Stimulated activated CD4-positive, alpha-beta T cell treated with anti-CD3 and anti-CD28 coated beads, Interleukin-2, amount 100 ng/mL, for 48 hours (primary cell): ENCODE results near the gene GIPC2.
A peak's percentile ranks its signal among the peaks of the same experiment; 100 is the strongest.
"Not testable (repeated sequence)": the region's sequence is repeated elsewhere in the genome, so short reads cannot be mapped to it uniquely, and the experiment has no call there.

ENCODE experiments used
- DNase-seq, 2 donors: peaks; one replicate each; pipeline ENCODE4 v3.0.0-alpha.2; 2020

GIPC2 gene

DNA sequence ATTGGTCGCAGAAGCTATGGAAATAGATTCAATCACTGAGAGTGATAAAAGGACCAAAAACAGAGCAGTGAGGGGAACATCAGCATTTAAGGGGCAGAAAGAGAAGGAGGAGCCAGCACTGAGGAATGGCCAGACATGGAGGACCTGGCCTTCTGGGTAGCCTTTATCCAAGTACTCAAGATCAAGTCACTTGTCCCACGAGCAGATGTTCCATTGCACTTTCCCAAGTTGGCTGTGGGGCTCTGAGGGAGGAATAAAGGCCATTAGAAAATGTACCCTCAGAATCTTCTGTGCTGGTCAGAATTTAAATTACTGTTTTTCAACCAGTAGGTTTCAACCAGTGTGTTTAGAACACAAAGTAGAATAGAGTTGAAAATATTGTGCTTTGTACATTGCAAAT, 55.3 kb downstream of the GIPC2 start:
- DNase-seq: no peak

DNA sequence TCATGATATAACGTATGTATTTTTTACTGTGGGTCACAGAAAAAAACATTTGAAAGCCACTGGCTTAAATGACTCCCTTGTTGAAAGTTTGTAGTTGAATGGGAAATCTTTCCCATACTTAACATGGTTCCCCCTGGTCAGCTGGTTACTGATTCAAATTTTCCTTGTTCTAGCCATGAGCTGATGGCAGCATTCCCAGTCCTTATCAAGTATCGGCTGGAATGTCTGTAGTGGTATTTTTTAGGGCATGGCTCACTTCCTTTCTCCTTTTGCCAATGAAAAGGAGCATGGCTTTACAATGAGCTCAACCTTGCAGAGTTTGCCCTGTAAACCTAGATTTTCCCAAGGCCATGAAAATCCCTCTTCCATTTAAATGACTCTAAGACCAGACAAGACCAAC, 55.7 kb downstream of the GIPC2 start:
- no peak for DNase-seq

DNA sequence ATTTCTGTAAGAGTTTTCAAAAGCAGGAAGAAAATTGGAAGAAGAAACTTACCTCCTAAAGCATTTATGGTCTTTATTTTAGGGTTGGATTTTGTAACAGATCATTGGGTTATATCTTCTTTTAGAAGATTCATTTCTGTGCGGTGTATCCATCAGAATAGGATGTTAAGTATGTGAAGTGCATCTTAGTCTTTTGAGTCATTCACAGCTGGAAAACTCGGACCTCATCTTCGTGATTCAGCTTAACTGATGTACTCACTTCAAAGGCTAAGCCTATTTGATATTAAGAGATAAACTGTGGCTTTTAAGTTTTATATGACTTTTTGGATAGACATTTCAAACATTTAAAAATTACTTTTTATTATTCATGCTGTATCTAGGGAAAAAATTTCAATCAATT, 56.3 kb downstream of the GIPC2 start:
- DNase-seq: no peak

- no peak for DNase-seq
Observed at GRCh38 chr1:78102916-78103315, 57.1 kb downstream of the GIPC2 start.

- DNase-seq: no peak
Observed at GRCh38 chr1:78104322-78104721, 58.6 kb downstream of the GIPC2 start.

DNA sequence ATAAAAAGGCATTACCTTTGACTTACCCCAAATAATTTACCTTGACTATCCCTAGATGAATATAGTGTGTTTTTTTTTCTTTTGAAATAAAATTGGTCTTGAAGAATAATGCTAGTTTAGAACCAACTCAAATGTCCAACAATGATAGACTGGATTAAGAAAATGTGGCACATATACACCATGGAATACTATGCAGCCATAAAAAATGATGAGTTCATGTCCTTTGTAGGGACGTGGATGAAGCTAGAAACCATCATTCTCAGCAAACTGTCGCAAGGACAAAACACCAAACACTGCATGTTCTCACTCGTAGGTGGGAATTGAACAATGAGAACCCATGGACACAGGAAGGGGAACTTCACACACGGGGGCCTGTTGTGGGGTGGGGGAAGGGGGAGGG, 63.9 kb downstream of the GIPC2 start:
- not testable (repeated sequence) for DNase-seq

- no peak for DNase-seq
Observed at GRCh38 chr1:78113156-78113916, 67.6 kb downstream of the GIPC2 start.

- peak; percentile 48 to 59 for DNase-seq
Observed at GRCh38 chr1:78114034-78114956, 68.5 kb downstream of the GIPC2 start.

DNA sequence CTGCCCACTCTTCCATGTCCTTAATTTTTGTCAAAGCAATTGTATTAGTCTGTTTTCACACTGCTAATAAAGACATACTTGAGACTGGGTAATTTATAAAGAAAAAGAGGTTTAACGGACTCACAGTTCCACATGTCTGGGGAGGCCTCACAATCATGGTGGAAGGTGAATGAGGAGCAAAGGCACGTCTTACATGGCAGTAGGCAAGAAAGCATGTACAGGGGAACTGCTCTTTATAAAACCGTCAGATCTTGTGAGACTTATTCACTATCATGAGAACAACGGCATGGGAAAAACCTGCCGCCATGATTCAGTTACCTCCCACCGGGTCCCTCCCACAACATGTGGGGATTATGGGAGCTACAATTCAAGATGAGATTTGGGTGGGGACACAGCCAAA, 74.7 kb downstream of the GIPC2 start:
- DNase-seq: not testable (repeated sequence)

DNA sequence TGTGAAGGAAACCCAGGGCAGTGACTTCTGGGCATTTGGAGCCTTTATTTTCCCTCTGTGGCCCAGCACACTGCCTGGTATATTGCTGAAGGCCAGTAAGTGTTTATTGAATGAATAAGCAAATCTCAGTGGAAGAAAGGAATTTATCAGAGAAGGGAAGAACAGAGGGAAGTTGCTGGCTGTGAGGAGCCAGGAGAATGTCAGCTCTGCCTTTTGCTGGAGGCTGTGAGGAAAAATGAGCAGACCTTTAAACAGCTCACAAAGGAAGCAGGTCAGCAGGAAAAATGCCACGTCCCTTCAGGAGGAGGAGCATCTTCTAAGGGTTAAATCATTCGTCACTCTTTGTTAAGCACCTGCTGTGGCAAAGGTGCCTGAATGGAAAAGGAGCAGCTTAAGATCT, 75.9 kb downstream of the GIPC2 start:
- no peak for DNase-seq

- no peak for DNase-seq
Observed at GRCh38 chr1:78122389-78122788, 76.6 kb downstream of the GIPC2 start.

DNA sequence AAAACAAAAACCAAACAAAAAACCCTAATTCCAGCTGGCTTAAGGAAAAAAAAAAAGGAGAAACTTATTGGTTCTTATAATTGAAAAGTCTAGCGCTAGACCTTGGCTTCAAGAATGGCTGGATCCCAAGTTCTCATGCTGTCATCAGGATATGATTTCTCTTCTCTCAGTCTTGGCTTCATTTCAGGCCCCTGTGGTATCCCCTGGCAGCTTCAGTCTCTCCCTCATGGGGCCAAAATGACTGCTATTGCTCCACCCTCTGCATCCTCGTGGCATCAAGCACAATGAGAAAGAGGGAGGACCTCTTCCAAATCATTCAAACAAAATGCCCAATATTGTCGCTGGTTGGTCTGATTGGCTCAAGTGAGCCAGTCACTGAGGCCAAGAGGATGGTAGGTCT, 80.7 kb downstream of the GIPC2 start:
- no peak for DNase-seq

DNA sequence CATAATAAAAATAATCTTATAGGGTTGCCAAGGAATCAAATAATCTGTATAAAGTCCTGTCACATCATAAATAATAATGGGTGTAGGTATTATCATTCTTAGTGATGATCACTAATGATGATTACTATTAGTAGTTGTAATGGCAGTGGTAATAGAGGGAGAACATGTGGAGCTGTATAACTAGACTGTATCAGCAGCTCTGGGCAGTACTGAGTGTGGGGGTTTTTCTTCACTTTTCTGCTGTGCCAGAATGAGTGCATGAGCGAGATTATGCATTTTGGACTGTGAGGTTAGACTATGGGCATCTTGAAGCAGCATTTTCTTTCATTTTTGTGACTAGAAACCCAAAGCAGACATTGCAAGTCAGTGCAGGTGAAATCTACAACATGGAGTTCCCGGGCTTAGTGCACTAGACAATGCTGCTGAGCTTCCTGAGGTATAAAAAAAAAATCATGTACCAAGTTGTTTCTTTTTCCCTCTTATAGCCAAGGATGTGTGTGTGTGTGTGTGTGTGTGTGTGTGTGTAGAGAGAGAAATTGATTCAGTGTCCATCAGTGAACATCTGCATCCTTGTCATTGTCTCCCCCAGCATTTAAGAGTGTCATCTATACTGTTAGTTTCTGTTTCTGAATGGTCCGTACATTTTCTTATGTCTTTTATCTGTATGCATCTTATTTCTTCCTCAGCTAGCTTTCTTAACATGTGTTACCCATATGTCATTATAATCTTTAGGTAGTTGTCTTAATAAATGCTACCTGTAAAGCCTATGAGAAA, 86.6 kb downstream of the GIPC2 start:
- DNase-seq: no peak

- DNase-seq: no peak
Observed at GRCh38 chr1:78132948-78133322, 87.2 kb downstream of the GIPC2 start.

DNA sequence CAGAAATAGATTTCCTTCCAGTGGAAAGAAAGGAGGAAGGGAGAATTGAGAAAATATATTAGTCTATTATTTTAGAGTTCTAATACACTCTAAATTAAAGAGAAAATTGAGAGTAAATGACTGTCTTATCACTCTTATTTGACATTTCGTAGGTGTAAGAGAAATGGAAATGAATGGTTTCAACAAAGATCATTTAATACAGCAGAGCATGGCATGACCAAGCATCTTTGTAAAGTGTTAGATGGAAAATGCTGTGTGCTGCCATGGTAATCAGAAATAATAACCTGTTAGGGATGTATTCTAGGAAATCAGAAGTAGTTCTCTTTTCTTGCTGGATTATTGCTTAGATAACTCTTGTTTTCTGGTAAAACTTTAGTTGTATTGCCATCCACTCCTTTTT, 90.9 kb downstream of the GIPC2 start:
- DNase-seq: no peak

- DNase-seq: no peak
Observed at GRCh38 chr1:78141531-78142231, 95.9 kb downstream of the GIPC2 start.

DNA sequence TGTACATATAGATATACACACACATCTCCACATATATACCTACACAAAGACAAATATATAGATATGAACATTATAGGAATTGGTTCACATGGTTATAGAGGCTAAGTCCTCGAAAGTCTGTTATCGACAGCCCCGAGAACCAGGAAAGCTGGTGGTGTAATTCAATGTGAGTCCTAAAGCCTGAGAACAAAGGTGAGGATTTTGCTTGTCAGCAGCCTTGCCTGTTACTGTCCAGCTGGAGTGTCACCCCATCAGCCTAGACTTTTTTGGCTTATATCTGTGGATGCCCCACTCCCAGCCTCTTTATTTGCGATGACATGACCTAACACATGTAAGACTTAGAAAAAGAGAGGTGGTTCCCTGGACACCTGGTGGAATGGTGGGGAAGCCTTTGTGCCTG, 97.0 kb downstream of the GIPC2 start:
- DNase-seq: no peak

DNA sequence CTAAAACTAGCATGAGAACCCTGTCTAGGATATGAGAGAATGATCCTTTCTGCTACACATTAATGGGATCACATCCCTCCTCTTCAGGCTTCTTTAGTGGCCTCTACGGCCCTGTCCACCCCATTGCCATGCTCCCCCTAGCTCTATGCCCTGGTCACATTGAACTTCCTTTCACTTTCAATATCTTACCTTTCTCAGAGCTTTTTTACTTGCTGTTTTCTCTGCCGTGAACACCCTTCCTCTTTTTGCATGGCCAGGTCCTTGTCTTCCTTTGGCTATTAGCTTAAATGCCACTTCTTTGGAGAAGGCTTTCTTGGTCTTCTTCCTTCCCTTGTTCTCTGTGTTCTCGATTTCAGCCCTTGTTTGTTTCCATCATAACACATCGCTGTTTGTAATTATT, 97.4 kb downstream of the GIPC2 start:
- DNase-seq: no peak

- no peak for DNase-seq
Observed at GRCh38 chr1:78143673-78144072, 97.9 kb downstream of the GIPC2 start.

DNA sequence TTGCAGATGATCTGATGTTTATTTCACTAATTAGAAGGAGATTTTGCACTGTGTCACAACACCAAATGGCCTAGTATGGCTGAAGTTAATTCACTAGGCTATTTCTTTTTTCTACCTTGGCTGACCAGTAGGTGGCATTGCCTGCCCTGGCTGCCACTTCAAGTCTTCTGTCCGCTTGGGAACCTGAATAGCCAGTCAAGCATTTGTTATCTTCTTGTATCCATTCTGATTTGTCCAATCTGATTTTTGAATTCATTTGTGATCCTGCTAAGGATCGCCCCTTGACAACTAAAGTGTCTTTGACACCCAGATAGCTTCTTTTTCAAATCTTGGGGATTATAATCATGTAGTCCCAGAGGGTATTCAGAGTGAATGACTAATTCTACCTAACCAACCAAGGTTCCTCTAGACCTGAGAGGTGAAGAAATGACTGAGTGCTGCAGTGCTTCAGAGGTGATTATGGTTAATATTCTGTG, 99.4 kb downstream of the GIPC2 start:
- DNase-seq: peak; percentile 19

GRCh38 chr1:78146205-78146771, 100.5 kb downstream of the GIPC2 start:
- no peak for DNase-seq

DNA sequence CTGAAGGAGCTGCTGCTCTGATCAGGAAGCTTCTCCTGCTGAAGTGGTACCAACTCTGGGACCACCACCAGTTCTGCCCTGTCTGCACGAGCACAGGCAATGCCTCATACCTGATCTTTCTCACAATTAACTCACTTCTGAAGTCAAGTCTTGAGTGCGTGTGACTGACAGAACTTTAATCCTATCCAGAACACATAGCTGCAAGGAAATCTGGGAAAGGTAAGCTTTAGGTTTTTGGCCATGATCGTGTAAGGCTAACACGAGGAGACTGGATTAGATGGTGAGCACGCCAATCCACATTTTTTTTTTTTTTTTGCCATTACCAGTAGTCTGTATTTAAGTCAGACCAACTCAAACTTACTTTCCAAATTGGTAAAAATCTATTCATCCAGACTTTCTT, 101.3 kb downstream of the GIPC2 start:
- no peak for DNase-seq
